ENCODE data around the gene GEMIN7.

Gene GEMIN7

GRCh38 chr19:45035755-45036154 lies 43.3 kb upstream of the GEMIN7 start:
- Histone ChIP-seq H3K27ac (ENCODE audit: low read length) (no peak overlapping the region), H3K9me3 (replicated peaks; ENCODE audit: insufficient read depth, low read length) (no peaks in the 10 kb centered on the region), H3K4me1 (ENCODE audit: low read length) (peaks cover 11% of the 10 kb centered on the region), H3K36me3 (replicated peaks; ENCODE audit: insufficient read depth, low read length) (no peaks in the 10 kb centered on the region; the same call in 1 of the 2 replicates), H4K20me1 (ENCODE audit: insufficient read depth, low read length) (peaks cover 10% of the 10 kb centered on the region), H2AFZ (ENCODE audit: low read length) (no peak overlapping the region), H3F3A (ENCODE audit: insufficient read depth, low read length) (peaks cover 9% of the 10 kb centered on the region), H3K79me2 (ENCODE audit: low read length) (peaks cover 19% of the 10 kb centered on the region), H3K4me2 (ENCODE audit: low read depth, low read length) (no peak overlapping the region), H3K4me3 (ENCODE audit: low read length) (no peak overlapping the region), H3K9me2 (replicated peaks; ENCODE audit: insufficient read depth, low read length) (no peaks in the 10 kb centered on the region), H3K9ac (ENCODE audit: low read length) (no peak overlapping the region), H3K27me3 (replicated peaks; ENCODE audit: insufficient read depth, low read length) (no peaks in the 10 kb centered on the region)
- no peak for TF ChIP-seq EZH2phosphoT487 (IDR thresholded peaks at IDR 0.05; ENCODE audit: low read length)
- no peak for TF ChIP-seq CTCF (IDR thresholded peaks at IDR 0.05; ENCODE audit: low read length)
- no peak for TF ChIP-seq EZH2 (optimal IDR thresholded peaks at IDR 0.05; ENCODE audit: low read depth, low read length)
- no peak for DNase-seq

DNA sequence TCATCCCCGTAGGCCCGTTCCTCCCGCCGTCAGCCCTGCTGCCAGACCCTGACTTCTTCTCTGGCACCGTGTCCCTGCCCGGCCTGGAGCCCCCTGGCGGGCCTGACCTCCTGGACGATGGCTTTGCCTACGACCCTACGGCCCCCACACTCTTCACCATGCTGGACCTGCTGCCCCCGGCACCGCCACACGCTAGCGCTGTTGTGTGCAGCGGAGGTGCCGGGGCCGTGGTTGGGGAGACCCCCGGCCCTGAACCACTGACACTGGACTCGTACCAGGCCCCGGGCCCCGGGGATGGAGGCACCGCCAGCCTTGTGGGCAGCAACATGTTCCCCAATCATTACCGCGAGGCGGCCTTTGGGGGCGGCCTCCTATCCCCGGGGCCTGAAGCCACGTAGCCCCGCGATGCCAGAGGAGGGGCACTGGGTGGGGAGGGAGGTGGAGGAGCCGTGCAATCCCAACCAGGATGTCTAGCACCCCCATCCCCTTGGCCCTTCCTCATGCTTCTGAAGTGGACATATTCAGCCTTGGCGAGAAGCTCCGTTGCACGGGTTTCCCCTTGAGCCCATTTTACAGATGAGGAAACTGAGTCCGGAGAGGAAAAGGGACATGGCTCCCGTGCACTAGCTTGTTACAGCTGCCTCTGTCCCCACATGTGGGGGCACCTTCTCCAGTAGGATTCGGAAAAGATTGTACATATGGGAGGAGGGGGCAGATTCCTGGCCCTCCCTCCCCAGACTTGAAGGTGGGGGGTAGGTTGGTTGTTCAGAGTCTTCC lies 41.5 kb upstream of the GEMIN7 start:
- Histone ChIP-seq H3K36me3 (replicated peaks; ENCODE audit: insufficient read depth, low read length) (no peaks in the 10 kb centered on the region; the same call in 1 of the 2 replicates), H3K4me2 (ENCODE audit: low read depth, low read length) (no peak overlapping the region), H3K4me1 (ENCODE audit: low read length) (peaks cover 17% of the 10 kb centered on the region), H3K9me2 (replicated peaks; ENCODE audit: insufficient read depth, low read length) (no peaks in the 10 kb centered on the region), H3K27me3 (replicated peaks; ENCODE audit: insufficient read depth, low read length) (no peaks in the 10 kb centered on the region), H3K4me3 (ENCODE audit: low read length) (no peak overlapping the region), H4K20me1 (ENCODE audit: insufficient read depth, low read length) (peaks cover 10% of the 10 kb centered on the region), H3K9me3 (replicated peaks; ENCODE audit: insufficient read depth, low read length) (no peaks in the 10 kb centered on the region), H3K9ac (ENCODE audit: low read length) (no peak overlapping the region), H3K27ac (ENCODE audit: low read length) (no peak overlapping the region), H3F3A (ENCODE audit: insufficient read depth, low read length) (peaks cover 9% of the 10 kb centered on the region), H3K79me2 (ENCODE audit: low read length) (peaks cover 37% of the 10 kb centered on the region), H2AFZ (ENCODE audit: low read length) (no peak overlapping the region)
- TF ChIP-seq EZH2 (optimal IDR thresholded peaks at IDR 0.05; ENCODE audit: low read depth, low read length): no peak
- no peak for TF ChIP-seq CTCF (IDR thresholded peaks at IDR 0.05; ENCODE audit: low read length)
- TF ChIP-seq EZH2phosphoT487 (IDR thresholded peaks at IDR 0.05; ENCODE audit: low read length): no peak
- DNase-seq: no peak

- no peaks in the 10 kb centered on the region for H3K9me2 ChIP-seq (replicated peaks; ENCODE audit: insufficient read depth, low read length)
- peak; percentile 88 for DNase-seq
- H3K27ac ChIP-seq (ENCODE audit: low read length): peak within 1 kb of the TSS; percentile 92
- H3K27me3 ChIP-seq (replicated peaks; ENCODE audit: insufficient read depth, low read length): no peaks in the 10 kb centered on the region
- peaks cover 9% of the 10 kb centered on the region for H3F3A ChIP-seq (ENCODE audit: insufficient read depth, low read length)
- H3K9ac ChIP-seq (ENCODE audit: low read length): peak within 1 kb of the TSS; percentile 97
- H3K4me1 ChIP-seq (ENCODE audit: low read length): peaks cover 19% of the 10 kb centered on the region
- H3K36me3 ChIP-seq (replicated peaks; ENCODE audit: insufficient read depth, low read length): peaks cover 5% of the 10 kb centered on the region; the same call in 1 of the 2 replicates
- H3K4me3 ChIP-seq (ENCODE audit: low read length): peak within 1 kb of the TSS; percentile 96
- H2AFZ ChIP-seq (ENCODE audit: low read length): peak within 1 kb of the TSS; percentile 70; the same call in 1 of the 2 replicates
- TF ChIP-seq EZH2phosphoT487 (IDR thresholded peaks at IDR 0.05; ENCODE audit: low read length): no peak
- TF ChIP-seq CTCF (IDR thresholded peaks at IDR 0.05; ENCODE audit: low read length): no peak
- TF ChIP-seq EZH2 (optimal IDR thresholded peaks at IDR 0.05; ENCODE audit: low read depth, low read length): no peak
- H3K4me2 ChIP-seq (ENCODE audit: low read depth, low read length): peak within 1 kb of the TSS; percentile 93
- H3K9me3 ChIP-seq (replicated peaks; ENCODE audit: insufficient read depth, low read length): no peaks in the 10 kb centered on the region
- H3K79me2 ChIP-seq (ENCODE audit: low read length): peaks cover 52% of the 10 kb centered on the region
- H4K20me1 ChIP-seq (ENCODE audit: insufficient read depth, low read length): peaks cover 10% of the 10 kb centered on the region
Observed at GRCh38 chr19:45038931-45039893, 39.8 kb upstream of the GEMIN7 start, which contains the start of gene CLASRP. Gene CLASRP (plus strand): TSS chr19:45039045. CDS start chr19:45040213, 1,168 bp downstream.

All from MM.1S (cell line).